Panc1 (cell line): Measurements from ENCODE around the gene WWTR1.

Experiments used
- POLR2AphosphoS5 ChIP-seq: IDR thresholded peaks from 2 replicates; pipeline ENCODE4 v1.6.1; 2012; ENCODE audit warnings: mild to moderate bottlenecking, low read depth, low read length, moderate library complexity
- REST ChIP-seq, 2 experiments: IDR thresholded peaks; 2 replicates each; pipeline ENCODE4 v1.6.1; 2011 to 2012; ENCODE audit warnings: low read depth in 2 of 2, control low read depth in 1 of 2, low read length in 1 of 2, mild to moderate bottlenecking in 1 of 2, moderate library complexity in 1 of 2; ENCODE audit not compliant: insufficient read depth in 1 of 2
- SIN3A ChIP-seq: IDR thresholded peaks from 2 replicates; pipeline ENCODE4 v1.6.1; 2012; ENCODE audit warnings: low read depth, mild to moderate bottlenecking, low read length, moderate library complexity, borderline replicate concordance; ENCODE audit not compliant: insufficient read depth
- TCF7L2 ChIP-seq: IDR thresholded peaks from 2 replicates; pipeline ENCODE4 v1.6.1; 2011; ENCODE audit warnings: mild to moderate bottlenecking, low read depth, low read length, inconsistent platforms
- TF ChIP-seq, protein P1 (sequence below): fragments of 450-650 bp; IDR thresholded peaks from 2 replicates; pipeline ENCODE4 v1.5.1; 2017; ENCODE audit warnings: mild to moderate bottlenecking

- TF ChIP-seq, protein P1, sequence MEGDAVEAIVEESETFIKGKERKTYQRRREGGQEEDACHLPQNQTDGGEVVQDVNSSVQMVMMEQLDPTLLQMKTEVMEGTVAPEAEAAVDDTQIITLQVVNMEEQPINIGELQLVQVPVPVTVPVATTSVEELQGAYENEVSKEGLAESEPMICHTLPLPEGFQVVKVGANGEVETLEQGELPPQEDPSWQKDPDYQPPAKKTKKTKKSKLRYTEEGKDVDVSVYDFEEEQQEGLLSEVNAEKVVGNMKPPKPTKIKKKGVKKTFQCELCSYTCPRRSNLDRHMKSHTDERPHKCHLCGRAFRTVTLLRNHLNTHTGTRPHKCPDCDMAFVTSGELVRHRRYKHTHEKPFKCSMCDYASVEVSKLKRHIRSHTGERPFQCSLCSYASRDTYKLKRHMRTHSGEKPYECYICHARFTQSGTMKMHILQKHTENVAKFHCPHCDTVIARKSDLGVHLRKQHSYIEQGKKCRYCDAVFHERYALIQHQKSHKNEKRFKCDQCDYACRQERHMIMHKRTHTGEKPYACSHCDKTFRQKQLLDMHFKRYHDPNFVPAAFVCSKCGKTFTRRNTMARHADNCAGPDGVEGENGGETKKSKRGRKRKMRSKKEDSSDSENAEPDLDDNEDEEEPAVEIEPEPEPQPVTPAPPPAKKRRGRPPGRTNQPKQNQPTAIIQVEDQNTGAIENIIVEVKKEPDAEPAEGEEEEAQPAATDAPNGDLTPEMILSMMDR: no peak
- TF ChIP-seq REST (IDR thresholded peaks at IDR 0.05; ENCODE audit: insufficient read depth in 1 of 2, low read depth in 2 of 2, low read length in 1 of 2) (no peak), POLR2AphosphoS5 (no peak), TCF7L2 (no peak), SIN3A (no peak)
Measured at GRCh38 chr3:149647812-149648211, 10.0 kb downstream of the WWTR1 start.
